ENCODE data around the gene ATXN7L3. TPM values are rescaled to one million over a fixed set of nuclear protein-coding genes. Genes with fewer than 3 reads are reported as not detected.

The ATXN7L3 gene
- total RNA-seq, 2 experiments from 2014 or later, result 58.1 to 62.3 TPM

GRCh38 chr17:44236444-44236991 lies 36.8 kb upstream of the ATXN7L3 start:
- intact Hi-C loops (cut with micrococcal nuclease), result no loop called here
- Mint-ChIP-seq H3K4me3 (no peak overlapping the region), H3K27ac (peak overlapping the region; percentile 2), H3K36me3 (ENCODE audit: low read depth) (no peaks in the 10 kb centered on the region), H3K9me3 (no peaks in the 10 kb centered on the region), H3K27me3 (no peaks in the 10 kb centered on the region), H3K4me1 (ENCODE audit: low read depth) (peaks cover 6% of the 10 kb centered on the region)
- CTCF ChIA-PET, result no interaction called here
- POLR2A ChIA-PET, result interaction anchor here (0.6 kb wide), 1 partner anchor 17 kb away, joined by 3 read pairs; no protein-coding TSS in a partner anchor
- no peak for DNase-seq
- ATAC-seq, result no peak
- TF ChIP-seq CTCF (IDR thresholded peaks at IDR 0.05), result no peak

- POLR2A ChIA-PET, result no interaction called here
- no peak for DNase-seq
- CTCF ChIA-PET, result no interaction called here
- Mint-ChIP-seq H3K36me3 (ENCODE audit: low read depth) (no peaks in the 10 kb centered on the region), H3K9me3 (no peaks in the 10 kb centered on the region), H3K27me3 (no peaks in the 10 kb centered on the region), H3K27ac (no peak overlapping the region), H3K4me3 (no peak overlapping the region), H3K4me1 (ENCODE audit: low read depth) (peaks cover 6% of the 10 kb centered on the region)
- TF ChIP-seq CTCF (IDR thresholded peaks at IDR 0.05), result no peak
- no peak for ATAC-seq
- intact Hi-C loops (cut with micrococcal nuclease), result no loop called here
Measured at GRCh38 chr17:44235583-44235936, 35.9 kb upstream of the ATXN7L3 start.

GRCh38 chr17:44233582-44233981 lies 33.9 kb upstream of the ATXN7L3 start:
- intact Hi-C loops (cut with micrococcal nuclease), result no loop called here
- H3K4me1 Mint-ChIP-seq (ENCODE audit: low read depth), result peaks cover 6% of the 10 kb centered on the region
- H3K36me3 Mint-ChIP-seq (ENCODE audit: low read depth), result no peaks in the 10 kb centered on the region
- ATAC-seq (no peak), DNase-seq (no peak)
- no peaks in the 10 kb centered on the region for H3K27me3 Mint-ChIP-seq
- ChIA-PET CTCF (interaction anchor here (1.0 kb wide), 1 partner anchor 11 kb away, joined by 3 read pairs; no protein-coding TSS in a partner anchor), POLR2A (no interaction called here)
- TF ChIP-seq CTCF (IDR thresholded peaks at IDR 0.05), result no peak
- H3K27ac Mint-ChIP-seq, result no peak overlapping the region
- H3K9me3 Mint-ChIP-seq, result no peaks in the 10 kb centered on the region
- no peak overlapping the region for H3K4me3 Mint-ChIP-seq

GRCh38 chr17:44232061-44232460 lies 32.4 kb upstream of the ATXN7L3 start:
- CTCF ChIA-PET, result interaction anchor here (2.4 kb wide), 1 partner anchor 99 kb away, joined by 5 read pairs; no protein-coding TSS in a partner anchor

More at GRCh38 chr17:44232061-44232460, 32.4 kb upstream of the ATXN7L3 start:
- Mint-ChIP-seq H3K9me3 (no peaks in the 10 kb centered on the region), H3K4me1 (ENCODE audit: low read depth) (peaks cover 6% of the 10 kb centered on the region), H3K27ac (no peak overlapping the region), H3K4me3 (no peak overlapping the region), H3K27me3 (no peaks in the 10 kb centered on the region), H3K36me3 (ENCODE audit: low read depth) (no peaks in the 10 kb centered on the region)
- POLR2A ChIA-PET, result no interaction called here
- ATAC-seq (no peak), DNase-seq (no peak)
- intact Hi-C loops (cut with micrococcal nuclease), result no loop called here
- no peak for TF ChIP-seq CTCF (IDR thresholded peaks at IDR 0.05)

All from activated CD8-positive, alpha-beta T cell treated with anti-CD3 and anti-CD28 coated beads for 36 hours (primary cell).